NCI-H2107 treated with DMSO at 0.1 percent for 48 hours (cell line): ENCODE data around the gene ADPRM.
"Not testable (repeated sequence)": the region's sequence is repeated elsewhere in the genome, so short reads cannot be mapped to it uniquely, and the experiment has no call there.

Source experiments
- DNase-seq: peaks from one replicate; lab custom pipeline; 2025; ENCODE audit not compliant: unreplicated experiment; lab: John Stamatoyannopoulos, UW

The ADPRM gene

GRCh38 chr17:10698096-10698818 is 863 bp downstream of the ADPRM start:
- no peak for DNase-seq

DNA sequence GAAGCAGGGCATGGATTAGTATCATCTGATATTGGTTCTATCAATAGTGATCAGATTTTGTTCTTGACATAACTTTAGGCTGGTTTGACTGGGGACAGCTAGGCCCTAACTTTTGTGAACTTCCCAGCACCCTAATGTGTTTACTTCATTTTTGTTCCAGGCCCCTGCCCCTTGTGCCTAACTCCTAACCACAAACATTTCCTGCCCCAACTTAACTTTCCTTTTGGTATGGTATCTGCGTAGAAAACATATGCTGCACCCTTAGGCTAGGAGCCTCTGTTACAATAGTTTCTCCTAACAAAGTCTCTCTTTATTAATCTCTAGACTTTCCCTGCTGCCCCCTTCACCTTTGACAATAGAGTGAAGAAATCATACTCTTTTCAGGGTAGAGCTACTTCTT is 2.5 kb downstream of the ADPRM start:
- no peak for DNase-seq

DNA sequence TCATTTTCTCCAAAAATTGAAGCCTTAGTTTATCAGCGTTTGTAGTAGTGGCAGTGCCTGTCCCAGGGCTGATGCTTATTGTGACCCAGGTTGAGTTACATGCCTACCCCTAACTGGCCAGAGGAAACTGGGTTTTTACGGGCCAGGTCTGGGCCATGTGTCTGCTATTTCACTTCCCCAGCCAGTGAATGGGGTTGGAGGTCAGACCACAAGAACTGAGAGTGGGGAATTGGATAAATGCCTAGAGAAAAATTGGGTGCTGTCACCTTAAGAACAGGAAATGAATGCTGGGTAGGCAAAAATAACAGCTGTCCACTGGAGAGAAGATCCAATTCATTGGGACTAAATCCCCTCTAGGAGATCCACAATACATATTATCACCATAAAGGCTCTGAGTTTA is 5.2 kb downstream of the ADPRM start:
- DNase-seq: no peak

GRCh38 chr17:10705727-10706126 is 8.3 kb downstream of the ADPRM start:
- DNase-seq: no peak

DNA sequence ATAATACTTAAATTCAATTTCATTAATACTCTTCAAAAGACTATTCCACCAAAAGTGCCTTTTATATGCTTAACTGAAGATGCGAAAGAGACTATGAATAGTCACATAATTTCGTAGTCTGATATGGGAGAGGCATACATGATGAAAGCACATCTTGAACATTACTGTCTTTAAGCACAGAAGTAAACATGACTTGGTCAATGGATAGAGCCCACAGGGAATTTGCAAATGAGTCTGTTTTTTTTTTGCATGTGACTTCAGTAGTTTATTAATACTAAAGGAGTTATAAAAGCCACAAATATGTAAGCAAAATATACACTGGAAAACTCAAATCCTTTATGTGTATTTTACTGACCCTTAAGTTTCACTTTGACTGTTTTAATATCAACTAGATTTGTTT is 15.9 kb downstream of the ADPRM start:
- no peak for DNase-seq

- no peak for DNase-seq
Observed at GRCh38 chr17:10716218-10716617, 18.8 kb downstream of the ADPRM start.

- DNase-seq: no peak
Observed at GRCh38 chr17:10718547-10718946, 21.2 kb downstream of the ADPRM start.

DNA sequence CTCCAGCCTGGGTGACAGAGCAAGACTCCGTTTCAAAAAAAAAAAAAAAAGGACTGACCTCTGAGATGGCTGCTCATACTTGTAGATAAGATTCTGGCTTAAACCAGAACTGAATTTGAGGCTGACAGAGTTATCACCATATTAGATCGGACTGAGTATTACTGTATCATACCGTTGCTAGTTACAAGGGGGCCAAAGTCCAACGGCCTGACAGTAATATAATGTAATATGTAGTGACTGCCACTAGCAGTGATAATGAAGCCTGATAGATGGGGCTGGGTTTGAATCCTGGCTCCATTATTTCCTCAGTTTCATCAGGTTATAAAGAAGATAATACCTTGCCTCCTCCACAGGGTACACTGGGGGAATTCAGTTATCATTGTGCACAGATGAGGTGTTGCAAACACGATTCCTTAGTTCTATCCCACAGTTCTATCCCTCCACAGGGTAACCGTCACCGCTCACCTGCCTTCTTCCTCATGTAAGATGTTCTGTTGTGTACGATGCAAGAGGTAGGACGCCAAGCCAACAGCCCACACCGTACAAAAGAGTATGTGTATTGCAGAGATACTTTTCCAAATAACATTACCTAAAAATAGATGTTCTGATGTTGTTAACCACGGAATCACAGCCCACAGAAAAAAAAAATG is 27.3 kb downstream of the ADPRM start:
- DNase-seq: no peak

DNA sequence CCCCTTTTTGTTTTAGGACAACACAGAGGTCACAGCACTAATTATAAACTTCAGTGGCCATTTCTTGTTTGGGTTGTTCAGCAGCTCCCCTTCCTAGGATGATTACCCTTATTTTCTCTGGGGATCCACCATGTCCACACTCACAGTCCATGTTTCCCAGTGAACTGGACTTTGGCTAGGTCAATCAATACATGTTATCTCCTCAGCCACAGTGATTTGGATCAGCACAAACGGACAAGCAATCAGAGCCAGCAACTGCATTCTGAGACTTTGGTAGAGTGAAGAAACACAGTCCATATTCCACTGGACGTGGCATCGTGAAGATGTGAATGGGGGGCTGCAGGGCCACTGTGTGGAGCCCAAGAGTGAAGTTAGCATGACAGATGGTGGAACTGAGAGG is 27.9 kb downstream of the ADPRM start:
- DNase-seq: no peak

DNA sequence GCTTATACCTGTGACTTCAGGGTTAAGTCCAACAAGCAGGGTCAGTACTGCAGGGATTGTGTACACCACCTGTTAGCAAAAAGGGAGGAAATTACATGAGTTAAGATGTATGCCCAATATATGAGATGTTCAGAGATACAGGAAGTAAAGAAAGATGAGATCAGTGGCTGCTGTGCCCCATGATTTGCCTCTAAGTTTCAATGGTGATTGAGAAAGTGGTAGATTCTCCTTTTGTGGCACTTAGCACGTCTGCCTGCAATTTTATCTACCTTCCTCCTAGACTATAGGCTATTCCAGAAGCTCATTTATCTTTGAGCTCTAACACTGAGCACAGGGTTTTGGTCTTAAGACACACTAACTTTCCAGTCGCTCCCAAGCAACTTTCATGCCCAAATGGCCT is 28.8 kb downstream of the ADPRM start:
- no peak for DNase-seq

DNA sequence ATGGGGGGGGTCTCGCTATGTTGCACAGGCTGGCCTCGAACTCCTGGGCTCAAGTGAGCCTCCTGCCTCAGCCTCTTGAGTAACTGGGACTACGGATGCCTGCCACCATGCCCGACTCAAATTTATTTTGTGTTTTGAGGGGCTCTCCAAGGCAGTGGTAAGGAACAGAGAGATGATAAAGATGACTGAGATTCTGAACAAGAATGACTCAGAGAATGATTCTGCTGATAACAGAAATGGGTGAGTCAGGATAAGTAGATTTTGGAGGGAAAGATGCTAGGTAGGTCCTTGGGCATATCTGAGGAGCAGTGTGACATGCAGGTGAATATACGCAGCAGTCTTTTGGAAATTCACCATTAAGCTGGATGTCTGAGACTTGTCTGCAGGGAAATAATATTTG is 29.8 kb downstream of the ADPRM start:
- DNase-seq: no peak

DNA sequence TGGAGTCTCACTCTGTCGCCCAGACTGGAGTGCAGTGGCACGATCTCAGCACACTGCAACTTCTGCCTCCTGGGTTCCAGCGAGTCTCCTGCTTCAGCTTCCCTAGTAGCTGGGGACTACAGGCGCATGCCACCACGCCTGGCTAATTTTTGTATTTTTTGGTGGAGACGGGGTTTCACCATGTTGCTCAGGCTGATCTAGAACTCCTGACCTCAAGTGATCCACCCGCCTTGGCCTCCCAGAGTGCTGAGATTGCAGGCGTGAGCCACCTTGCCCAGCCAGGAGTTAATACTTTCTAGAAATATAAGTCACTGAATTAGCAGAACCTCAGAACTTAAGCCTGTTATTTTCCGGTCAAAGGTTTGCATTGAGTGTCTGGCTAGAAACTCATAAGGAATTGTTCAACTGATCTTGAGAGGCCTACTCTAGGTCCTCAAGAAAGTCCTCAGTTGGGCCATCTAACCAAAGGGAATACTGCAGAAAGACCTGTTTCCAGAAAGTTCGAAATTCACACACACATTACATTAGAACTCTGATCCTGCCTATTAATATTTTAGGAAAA is 31.0 kb downstream of the ADPRM start:
- DNase-seq: no peak

DNA sequence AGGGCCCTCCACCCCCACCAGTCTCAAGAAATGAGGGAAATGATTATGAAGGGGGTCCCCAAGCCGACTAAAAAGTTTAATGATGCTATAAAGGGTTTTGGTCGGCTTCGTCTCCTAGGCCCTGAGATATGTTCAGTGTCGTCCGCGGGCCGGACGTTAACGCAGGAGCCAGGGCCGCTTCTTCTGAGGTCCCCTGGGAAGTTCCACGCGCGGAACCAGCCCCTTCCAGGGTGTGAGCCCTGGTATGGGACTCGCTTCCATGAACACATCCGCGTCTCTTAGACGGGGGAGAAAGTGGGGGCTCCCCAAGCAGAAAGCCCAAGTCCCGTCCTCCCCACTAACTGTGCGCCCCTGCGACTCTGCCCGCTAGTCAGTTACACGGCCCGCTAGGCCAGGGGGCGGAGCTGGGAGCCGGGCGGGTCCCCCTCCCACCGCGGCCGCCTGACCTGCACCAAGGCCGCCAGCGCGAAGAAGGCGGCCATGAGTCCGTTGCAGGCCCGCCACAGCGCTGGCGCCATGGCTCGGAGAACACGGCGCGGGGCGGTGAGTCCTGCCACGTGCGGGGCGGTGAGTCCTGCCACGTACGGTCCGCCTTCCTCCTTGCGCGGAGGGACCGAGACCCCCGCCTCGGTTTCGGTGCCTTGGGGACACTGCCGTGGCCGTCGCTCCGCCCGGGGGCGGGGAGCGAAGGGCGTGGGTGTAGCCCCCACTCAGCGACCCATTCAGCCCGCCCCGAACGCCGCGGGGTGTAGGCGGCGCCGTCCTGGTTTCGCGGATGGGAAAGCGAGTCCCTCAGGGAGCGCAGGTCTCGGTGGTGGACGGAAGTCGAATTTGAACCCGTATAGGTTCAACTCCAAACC is 32.2 kb downstream of the ADPRM start, which contains the start of gene TMEM220:
TMEM220 (minus strand) TSS at position 690 of the 860 bp plus-strand sequence; CDS start at position 518, 172 bp downstream.
- no peak for DNase-seq

DNA sequence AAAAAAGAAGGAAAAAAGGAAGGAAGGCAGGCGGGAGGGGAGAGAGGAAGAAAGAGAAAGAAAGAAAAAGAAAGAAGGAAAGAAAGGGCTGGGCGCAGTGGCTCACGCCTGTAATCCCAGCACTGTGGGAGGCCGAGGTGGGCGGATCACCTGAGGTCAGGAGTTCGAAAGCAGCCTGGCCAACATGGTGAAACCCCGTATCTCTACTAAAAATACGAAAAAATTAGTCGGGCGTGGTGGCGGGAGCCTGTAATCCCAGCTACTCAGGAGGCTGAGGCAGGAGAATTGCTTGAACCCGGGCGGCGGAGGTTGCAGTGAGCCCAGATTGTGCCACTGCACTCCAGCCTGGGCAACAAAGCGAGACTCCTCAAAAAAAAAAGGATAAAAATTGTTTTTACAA is 32.9 kb downstream of the ADPRM start:
- not testable (repeated sequence) for DNase-seq

DNA sequence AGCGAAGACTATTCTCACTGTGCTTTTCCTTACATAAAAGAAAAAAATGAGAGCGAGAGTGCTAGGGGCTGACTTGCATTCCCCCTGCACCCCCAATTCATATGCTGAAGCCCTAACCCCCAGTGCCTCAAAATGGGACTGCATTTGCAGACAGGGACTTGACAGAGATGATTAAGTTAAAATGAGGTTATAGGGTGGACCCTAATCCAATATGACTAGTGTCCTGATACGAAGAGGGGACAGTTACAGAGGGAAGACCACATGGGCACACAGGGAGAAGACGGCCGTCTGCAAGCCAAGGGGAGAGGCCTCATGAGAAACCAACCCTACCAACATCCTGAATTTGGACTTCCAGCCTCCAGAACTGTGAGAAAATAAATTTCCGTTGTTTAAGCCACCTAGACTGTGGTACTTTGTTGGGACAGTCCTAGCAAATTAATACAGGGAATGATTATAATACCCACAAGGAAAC is 34.0 kb downstream of the ADPRM start:
- DNase-seq: no peak

GRCh38 chr17:10732121-10732520 is 34.7 kb downstream of the ADPRM start:
- not testable (repeated sequence) for DNase-seq

DNA sequence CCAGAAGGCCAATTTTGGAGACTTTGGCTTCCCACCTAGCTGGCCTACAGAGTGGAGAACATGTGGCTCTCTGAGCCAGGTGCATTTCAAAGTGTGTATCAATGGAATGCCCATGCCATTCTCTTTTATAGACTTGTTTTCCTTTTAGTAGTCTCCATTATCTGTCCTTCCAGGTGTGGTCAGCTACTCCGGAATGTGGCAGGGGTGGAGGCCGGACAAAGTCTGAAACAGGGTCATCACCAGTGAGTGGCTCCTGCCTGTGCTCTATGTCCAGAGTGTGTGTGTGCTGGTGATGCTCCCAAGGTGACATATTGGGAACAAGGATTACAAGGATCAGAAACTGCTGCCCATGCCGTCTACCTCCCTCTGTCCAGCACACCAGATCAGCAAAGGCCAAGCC is 36.3 kb downstream of the ADPRM start:
- DNase-seq: no peak

- no peak for DNase-seq
Observed at GRCh38 chr17:10735251-10735650, 37.9 kb downstream of the ADPRM start.

- DNase-seq: no peak
Observed at GRCh38 chr17:10735821-10736220, 38.4 kb downstream of the ADPRM start.

GRCh38 chr17:10737168-10737622 is 39.8 kb downstream of the ADPRM start:
- no peak for DNase-seq

- no peak for DNase-seq
Observed at GRCh38 chr17:10737736-10738135, 40.3 kb downstream of the ADPRM start.
